Right lobe of liver (tissue), 4 donors: Measurements from ENCODE around the gene ZNF175.

Experiments used
- POLR2A ChIP-seq: fragments of 450-650 bp; IDR thresholded peaks from one replicate; pipeline ENCODE4 v1.6.1; 2017; ENCODE audit warnings: antibody characterized with exemption, mild to moderate bottlenecking
- TF ChIP-seq, protein P1 (sequence below), 4 donors: fragments of 200-600 bp in 3 of 4; fragments of 450-650 bp in 1 of 4; IDR thresholded peaks; one replicate each; pipeline versions ENCODE4 v1.5.1 to v1.8.0; 2016 to 2022; ENCODE audit warnings: antibody characterized with exemption in 4 of 4, mild to moderate bottlenecking in 2 of 4
- donor health status: DM: no; HTN: no; CAD: no.
- donor health status: DM: no; HTN: no; CAD: no.
- donor health status: DM: no; HTN: yes; CAD: no.

DNA sequence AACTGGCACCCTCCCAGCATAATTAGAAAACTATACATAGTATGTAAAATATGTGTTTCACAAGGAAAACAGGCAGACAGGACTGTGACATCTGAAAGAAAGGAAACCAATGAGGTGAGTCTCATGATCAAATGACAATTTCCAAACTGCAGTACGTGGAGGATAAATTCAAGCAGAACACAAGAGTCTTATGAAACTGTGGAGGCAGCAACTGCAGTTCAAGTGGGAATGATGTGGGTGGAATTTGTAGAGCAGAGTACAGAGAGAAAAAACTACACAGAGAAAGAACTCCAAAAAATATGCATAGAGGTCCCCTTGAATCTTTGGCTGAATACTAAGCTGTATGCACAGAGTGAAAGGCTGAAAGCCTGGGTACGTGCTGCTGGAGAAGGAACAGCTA is 49.3 kb upstream of the ZNF175 start:
- TF ChIP-seq, protein P1, sequence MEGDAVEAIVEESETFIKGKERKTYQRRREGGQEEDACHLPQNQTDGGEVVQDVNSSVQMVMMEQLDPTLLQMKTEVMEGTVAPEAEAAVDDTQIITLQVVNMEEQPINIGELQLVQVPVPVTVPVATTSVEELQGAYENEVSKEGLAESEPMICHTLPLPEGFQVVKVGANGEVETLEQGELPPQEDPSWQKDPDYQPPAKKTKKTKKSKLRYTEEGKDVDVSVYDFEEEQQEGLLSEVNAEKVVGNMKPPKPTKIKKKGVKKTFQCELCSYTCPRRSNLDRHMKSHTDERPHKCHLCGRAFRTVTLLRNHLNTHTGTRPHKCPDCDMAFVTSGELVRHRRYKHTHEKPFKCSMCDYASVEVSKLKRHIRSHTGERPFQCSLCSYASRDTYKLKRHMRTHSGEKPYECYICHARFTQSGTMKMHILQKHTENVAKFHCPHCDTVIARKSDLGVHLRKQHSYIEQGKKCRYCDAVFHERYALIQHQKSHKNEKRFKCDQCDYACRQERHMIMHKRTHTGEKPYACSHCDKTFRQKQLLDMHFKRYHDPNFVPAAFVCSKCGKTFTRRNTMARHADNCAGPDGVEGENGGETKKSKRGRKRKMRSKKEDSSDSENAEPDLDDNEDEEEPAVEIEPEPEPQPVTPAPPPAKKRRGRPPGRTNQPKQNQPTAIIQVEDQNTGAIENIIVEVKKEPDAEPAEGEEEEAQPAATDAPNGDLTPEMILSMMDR (IDR thresholded peaks at IDR 0.05), result no peak
- TF ChIP-seq POLR2A, result no peak
